H1 (cell line): ENCODE results near the gene DDX31.

Experiments
- BRCA1 ChIP-seq: IDR thresholded peaks from 2 replicates; pipeline ENCODE4 v1.6.1; 2012; ENCODE audit warnings: low read depth, low read length, improper control_type of control experiment
- CBX5 ChIP-seq: fragments of 300-800, 300-1000 bp; sonication (generic); IDR thresholded peaks from 2 replicates; pipeline ENCODE4 v1.7.1; 2016; ENCODE audit warnings: antibody characterized with exemption, low read length, low read depth
- CEBPB ChIP-seq: IDR thresholded peaks from 2 replicates; pipeline ENCODE4 v1.6.1; 2012; ENCODE audit warnings: low read depth, low read length
- CTCF ChIP-seq, 3 experiments: IDR thresholded peaks; 1 replicate in 2 of 3; 2 replicates in 1 of 3; pipeline versions ENCODE4 v1.5.1 to v1.6.1; 2011; ENCODE audit warnings: low read length in 3 of 3, mild to moderate bottlenecking in 3 of 3, inconsistent platforms in 2 of 3, low read depth in 1 of 3, moderate library complexity in 1 of 3; ENCODE audit not compliant: insufficient read depth in 1 of 3; ENCODE audit errors: control extremely low read depth in 1 of 3
- EZH2 ChIP-seq: fragments of 200-600 bp; sonication (generic); IDR thresholded peaks from 2 replicates; pipeline ENCODE4 v1.7.1; 2012; ENCODE audit warnings: low read depth, mild to moderate bottlenecking, moderate library complexity, low read length, inconsistent platforms; ENCODE audit not compliant: severe bottlenecking
- FOSL1 ChIP-seq: IDR thresholded peaks from 2 replicates; pipeline ENCODE4 v1.6.1; 2011; ENCODE audit warnings: mild to moderate bottlenecking, low read depth, low read length, moderate library complexity; ENCODE audit not compliant: insufficient read depth
- GABPA ChIP-seq: IDR thresholded peaks from 2 replicates; pipeline ENCODE4 v1.6.1; 2011; ENCODE audit warnings: mild to moderate bottlenecking, low read length, moderate library complexity, borderline replicate concordance; ENCODE audit not compliant: insufficient read depth
- HDAC2 ChIP-seq, 2 experiments: fragments of 300-600 bp in 1 of 2; sonication (generic) in 1 of 2; IDR thresholded peaks; 2 replicates each; pipeline ENCODE4 v1.6.1; 2011 to 2012; ENCODE audit warnings: low read depth in 2 of 2, low read length in 2 of 2, mild to moderate bottlenecking in 2 of 2, moderate library complexity in 2 of 2, borderline replicate concordance in 1 of 2, inconsistent platforms in 1 of 2
- KDM5A ChIP-seq: fragments of 200-600 bp; IDR thresholded peaks from 2 replicates; pipeline ENCODE4 v1.7.1; 2012; ENCODE audit warnings: mild to moderate bottlenecking, low read length, inconsistent platforms, mixed read lengths
- MAFK ChIP-seq: IDR thresholded peaks from 2 replicates; pipeline ENCODE4 v1.6.1; 2012; ENCODE audit warnings: low read depth, mild to moderate bottlenecking, improper control_type of control experiment, low read length
- POLR2A ChIP-seq, 2 experiments: IDR thresholded peaks; 1 replicate in 1 of 2; 2 replicates in 1 of 2; pipeline ENCODE4 v1.6.1; 2011; ENCODE audit warnings: low read depth in 2 of 2, low read length in 2 of 2, mild to moderate bottlenecking in 2 of 2; ENCODE audit errors: control extremely low read depth in 1 of 2
- POLR2AphosphoS5 ChIP-seq: IDR thresholded peaks from 2 replicates; pipeline ENCODE4 v1.6.1; 2011; ENCODE audit warnings: low read depth, low read length
- SP1 ChIP-seq: IDR thresholded peaks from 2 replicates; pipeline ENCODE4 v1.6.1; 2011; ENCODE audit warnings: low read depth, low read length

DNA sequence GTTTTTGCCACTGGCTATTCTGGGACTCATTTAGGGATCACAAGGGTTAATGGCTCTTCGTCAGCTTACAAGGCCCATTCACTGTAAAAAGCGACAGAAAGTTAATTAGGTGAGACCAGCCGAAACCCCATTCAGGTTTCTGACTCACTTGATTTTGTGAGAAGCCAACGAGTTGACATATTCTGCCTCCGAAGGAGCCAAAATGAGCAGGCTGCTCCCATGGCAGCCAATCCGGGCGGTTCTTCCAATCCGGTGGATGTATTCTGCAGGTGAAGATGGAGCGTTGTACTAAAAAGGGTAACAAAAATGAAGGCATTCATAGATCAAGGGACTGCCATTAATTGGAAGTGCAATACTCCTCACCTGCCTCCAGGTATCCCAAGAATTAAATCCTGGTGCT lies 39.7 kb downstream of the DDX31 start:
- TF ChIP-seq CTCF (IDR thresholded peaks at IDR 0.05; ENCODE audit: control extremely low read depth in 1 of 3, insufficient read depth in 1 of 3, low read depth in 1 of 3, low read length in 3 of 3), result no peak
- TF ChIP-seq MAFK, result no peak
- no peak for TF ChIP-seq CBX5
- TF ChIP-seq EZH2, result no peak
- TF ChIP-seq CEBPB, result no peak
- TF ChIP-seq KDM5A, result no peak
- no peak for TF ChIP-seq FOSL1
- no peak for TF ChIP-seq POLR2A (IDR thresholded peaks at IDR 0.05; ENCODE audit: control extremely low read depth in 1 of 2, low read depth in 2 of 2, low read length in 2 of 2)
- no peak for TF ChIP-seq HDAC2 (IDR thresholded peaks at IDR 0.05; ENCODE audit: borderline replicate concordance in 1 of 2, low read depth in 2 of 2, low read length in 2 of 2)
- TF ChIP-seq BRCA1, result no peak
- no peak for TF ChIP-seq SP1
- TF ChIP-seq GABPA, result no peak
- no peak for TF ChIP-seq POLR2AphosphoS5
